GM19452 (cell line): Measurements from ENCODE around the gene AQP2.

Experiments
- ATAC-seq: cut with Tn5 transposase; IDR thresholded peaks from one replicate; pipeline ENCODE4 v1.9.1; 2021; ENCODE audit not compliant: unreplicated experiment

The AQP2 gene

DNA sequence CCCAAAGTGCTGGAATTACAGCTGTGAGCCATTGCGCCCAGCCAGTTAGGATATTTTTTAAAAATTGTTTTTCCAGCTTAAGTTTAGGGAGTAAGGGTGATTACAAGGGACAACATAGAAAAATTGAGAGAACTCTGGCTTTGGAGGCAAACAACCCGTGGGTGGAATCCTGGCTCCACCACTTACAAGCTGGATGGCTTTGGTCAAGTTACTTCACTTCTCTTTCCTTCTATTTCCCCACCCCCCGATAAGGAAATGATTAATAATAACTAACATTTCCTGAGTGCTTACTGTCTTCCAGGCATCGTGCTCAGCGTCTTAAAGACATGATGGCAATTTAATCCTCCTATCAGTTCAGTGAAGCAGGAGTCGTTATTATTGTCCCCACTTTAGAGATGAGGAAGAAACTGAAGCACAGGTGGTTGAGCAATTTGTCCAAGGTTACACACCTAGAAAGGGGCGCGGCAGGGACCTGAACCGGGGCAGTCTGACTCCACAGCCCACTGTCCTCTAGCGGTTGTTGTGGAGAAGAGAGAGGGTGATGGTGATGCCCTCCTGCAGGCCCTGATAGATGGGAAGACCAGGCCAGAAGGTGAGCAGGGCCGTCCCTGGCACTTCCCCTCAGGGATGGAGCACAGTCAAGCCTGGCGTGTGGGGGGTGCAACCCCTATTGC, 30.2 kb upstream of the AQP2 start:
- ATAC-seq: no peak

DNA sequence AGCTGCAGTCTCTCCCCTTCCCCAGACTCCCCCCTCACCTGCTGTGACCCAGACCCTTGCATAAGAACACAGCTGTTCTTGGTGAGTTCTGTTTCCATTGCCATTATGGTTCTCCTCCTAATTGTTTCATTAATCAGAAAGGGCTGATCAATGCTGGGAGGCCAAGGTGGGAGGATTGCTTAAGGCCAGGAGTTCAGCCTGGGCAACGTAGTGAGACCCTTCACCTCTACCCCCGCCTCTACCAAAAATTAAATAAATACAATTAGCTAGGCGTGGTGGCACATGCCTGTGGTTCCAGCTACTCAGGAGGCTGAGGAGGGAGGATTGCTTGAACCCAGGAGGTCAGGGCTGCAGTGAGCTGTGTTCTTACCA, 29.6 kb upstream of the AQP2 start:
- no peak for ATAC-seq

DNA sequence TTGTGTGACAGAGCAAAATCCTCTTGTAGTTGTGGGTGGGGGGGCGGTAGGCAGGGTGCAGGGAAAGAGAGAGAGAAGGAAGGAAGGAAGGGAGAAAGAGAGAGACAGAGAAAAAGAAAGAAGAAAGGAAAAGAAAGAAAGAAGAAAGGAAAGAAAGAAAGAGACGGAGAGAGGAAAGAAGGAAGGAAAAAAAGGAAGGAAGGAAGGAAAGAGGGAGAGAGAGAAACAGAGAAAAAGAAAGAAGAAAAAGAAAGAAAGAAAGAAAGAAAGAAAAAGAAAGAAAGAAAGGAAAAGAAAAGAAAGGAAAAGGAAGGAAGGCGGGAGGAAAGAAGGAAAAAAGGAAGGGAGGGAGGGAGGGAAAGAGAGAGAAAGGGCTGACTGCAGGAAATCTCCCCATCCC, 29.2 kb upstream of the AQP2 start:
- no peak for ATAC-seq

DNA sequence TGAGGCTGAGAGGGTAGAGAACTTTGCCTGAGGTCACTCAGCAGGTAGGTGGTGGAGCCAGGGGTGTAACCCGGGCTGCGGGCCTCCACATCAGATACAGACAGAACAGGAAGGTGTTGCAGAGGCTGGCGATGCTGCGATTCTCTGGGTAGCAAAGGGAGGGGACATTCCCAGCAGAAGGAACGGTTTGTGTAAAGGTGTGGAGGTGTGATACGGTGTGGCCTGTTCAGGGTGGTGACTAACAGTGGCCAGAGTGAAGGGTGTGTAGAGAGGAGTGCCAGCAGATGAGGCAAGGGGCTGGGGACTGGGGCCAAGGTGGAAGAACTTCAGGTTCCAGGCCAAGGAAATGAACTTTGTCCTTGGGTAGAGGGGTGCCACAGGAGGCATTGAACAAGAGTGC, 28.6 kb upstream of the AQP2 start:
- ATAC-seq: no peak

GRCh38 chr12:49922349-49923034, 28.0 kb upstream of the AQP2 start:
- ATAC-seq: no peak

DNA sequence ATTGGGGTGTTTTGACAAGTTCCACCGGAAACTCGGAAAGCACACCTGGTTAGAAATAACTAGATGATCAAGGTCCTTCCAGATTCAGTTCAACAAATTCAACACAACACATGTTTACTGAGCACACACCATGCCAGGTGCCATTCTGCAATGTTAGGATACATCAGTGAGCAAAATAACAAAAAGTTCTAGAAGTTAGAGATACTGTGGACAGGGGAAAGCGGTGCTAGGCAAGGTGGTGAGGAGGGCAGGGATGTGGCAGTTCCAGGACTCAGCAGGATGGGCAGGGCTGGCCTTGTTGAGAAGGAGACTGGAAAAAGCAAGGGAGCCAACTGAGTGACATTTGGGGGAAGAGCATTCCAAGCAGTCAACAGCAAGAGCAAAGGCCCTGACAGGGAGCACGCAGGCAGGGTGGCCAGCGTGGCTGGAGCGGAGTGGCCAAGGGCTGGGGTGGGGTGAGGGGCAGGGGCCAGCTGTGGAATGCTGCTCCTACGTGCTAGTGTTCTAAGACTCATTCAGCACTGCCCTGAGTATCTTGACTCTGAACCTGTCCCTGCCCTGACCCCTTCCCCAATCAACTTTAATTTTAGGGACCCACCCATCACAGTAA, 27.4 kb upstream of the AQP2 start:
- ATAC-seq: no peak

GRCh38 chr12:49923880-49924556, 26.5 kb upstream of the AQP2 start:
- ATAC-seq: no peak

DNA sequence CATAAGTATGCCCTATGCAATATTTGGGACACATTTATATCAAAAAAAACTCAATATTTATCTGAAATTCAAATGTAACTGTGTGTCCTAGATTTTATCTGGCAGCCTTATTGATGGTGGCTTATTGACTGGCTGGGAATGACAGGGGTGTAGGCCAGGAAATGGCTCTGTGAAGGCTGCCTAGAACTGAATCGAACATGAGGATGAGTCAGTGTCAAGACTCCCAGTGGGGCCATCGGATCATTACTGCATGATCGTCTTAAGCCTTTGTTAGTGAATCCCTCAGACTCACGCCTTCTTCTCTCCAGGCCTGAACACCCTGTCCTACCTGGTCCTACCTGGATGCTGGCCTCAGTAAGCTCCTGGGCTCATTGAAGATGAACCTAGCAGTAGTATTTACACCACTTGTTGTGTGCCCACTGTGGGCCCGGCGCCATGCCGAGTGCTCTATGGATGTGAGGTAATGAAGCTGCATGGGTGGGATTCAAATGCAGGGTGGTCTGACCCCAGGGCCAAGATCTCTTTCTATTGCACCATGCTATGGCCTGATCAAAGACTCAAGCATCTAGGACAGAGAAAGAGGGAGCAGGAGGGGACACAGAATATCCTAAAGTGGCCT, 25.8 kb upstream of the AQP2 start:
- no peak for ATAC-seq

- no peak for ATAC-seq
Measured at GRCh38 chr12:49925433-49926204, 24.9 kb upstream of the AQP2 start.

DNA sequence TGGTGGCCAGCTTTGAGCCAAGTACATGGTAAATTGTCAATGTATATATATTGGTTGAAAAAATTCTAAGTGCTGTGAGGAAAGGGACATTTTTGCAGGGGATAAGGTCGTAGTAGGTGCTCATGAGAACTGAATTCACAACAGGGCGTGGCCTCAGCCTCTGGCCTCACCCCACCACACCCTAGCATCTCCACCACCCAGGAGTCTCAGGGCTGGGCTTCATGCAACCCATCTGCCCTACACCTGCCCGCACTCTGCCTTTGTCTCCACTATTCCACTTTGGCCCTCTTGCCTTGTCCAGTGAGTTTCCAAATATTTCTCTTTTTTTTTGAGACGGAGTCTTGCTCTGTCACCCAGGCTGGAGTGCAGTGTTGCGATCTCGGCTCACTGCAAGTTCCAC, 22.1 kb upstream of the AQP2 start:
- ATAC-seq: no peak

GRCh38 chr12:49929581-49929980, 21.0 kb upstream of the AQP2 start:
- ATAC-seq: no peak

- ATAC-seq: no peak
Measured at GRCh38 chr12:49930515-49931288, 19.8 kb upstream of the AQP2 start.

GRCh38 chr12:49932023-49932422, 18.5 kb upstream of the AQP2 start:
- no peak for ATAC-seq

- ATAC-seq: no peak
Measured at GRCh38 chr12:49932533-49933130, 17.9 kb upstream of the AQP2 start.

GRCh38 chr12:49933796-49934195, 16.7 kb upstream of the AQP2 start:
- ATAC-seq: no peak

- no peak for ATAC-seq
Measured at GRCh38 chr12:49934505-49934904, 16.0 kb upstream of the AQP2 start.

GRCh38 chr12:49936925-49937324, 13.6 kb upstream of the AQP2 start:
- no peak for ATAC-seq

- no peak for ATAC-seq
Measured at GRCh38 chr12:49937639-49938300, 12.8 kb upstream of the AQP2 start.

DNA sequence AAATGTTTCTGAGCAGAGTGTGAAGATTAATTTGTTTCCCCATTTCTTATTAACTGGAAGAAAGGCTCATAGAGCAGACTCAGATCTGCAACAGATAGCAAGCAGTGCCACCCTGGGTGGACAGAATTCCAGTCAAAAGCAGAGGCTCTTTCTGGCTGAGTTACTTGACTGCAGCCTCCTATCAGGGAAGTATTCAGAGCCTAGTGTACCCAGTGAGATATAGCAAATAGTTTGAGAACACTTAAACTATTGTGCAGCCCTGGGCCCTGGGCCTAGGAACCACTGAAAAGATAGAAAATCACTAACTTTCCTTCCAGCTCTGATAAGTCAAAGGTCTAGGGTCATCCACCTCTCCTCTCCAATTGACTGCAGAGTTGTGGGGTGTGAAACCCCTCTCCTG, 11.2 kb upstream of the AQP2 start:
- ATAC-seq: no peak
